Measurements from ENCODE around the gene OR4D2. TPM values are rescaled to one million over a fixed set of nuclear protein-coding genes. Genes with fewer than 3 reads are reported as not detected.

Gene OR4D2
- total RNA-seq: not detected

DNA sequence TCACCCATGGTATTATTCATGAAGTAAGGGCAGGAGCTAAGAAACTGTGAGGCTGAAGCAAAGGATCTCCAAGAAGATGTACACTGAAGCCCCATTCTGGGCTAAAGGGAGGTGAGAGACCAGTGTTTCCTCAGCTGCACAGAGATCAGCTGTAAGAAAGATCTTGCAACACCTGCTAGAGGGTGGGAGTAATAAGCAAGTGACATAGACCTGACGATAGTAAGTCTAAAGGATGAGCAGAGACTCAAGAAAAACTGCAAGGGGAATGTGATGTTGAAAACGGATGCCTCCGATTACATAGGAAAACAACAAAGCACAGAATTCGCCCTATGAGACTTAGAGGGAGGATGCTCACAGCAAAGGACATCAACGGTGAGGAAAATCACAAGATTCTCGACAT, at the start of gene OR4D2:
Gene OR4D2 (plus strand): TSS at position 301 of the 400 bp plus-strand sequence. CDS start 2,674 bp downstream, outside the sequence.
- H3K9me3 ChIP-seq: peaks cover 0 to 6% of the 10 kb centered on the region in 2 donors
- peaks cover 0 to 25% of the 10 kb centered on the region in 2 donors for H3K27me3 ChIP-seq
- no peaks in the 10 kb centered on the region for H3K4me1 ChIP-seq
- intact Hi-C loops (cut with DNase I; ENCODE audit: low total_unique reads): no loop called here
- DNase-seq (ENCODE audit: low spot score in 2 of 2): no peak
- no peak within 1 kb of the TSS for H3K27ac ChIP-seq
- TF ChIP-seq POLR2AphosphoS5 (IDR thresholded peaks at IDR 0.05) (no peak), POLR2A (IDR thresholded peaks at IDR 0.05) (no peak)
- TF ChIP-seq, protein P1, sequence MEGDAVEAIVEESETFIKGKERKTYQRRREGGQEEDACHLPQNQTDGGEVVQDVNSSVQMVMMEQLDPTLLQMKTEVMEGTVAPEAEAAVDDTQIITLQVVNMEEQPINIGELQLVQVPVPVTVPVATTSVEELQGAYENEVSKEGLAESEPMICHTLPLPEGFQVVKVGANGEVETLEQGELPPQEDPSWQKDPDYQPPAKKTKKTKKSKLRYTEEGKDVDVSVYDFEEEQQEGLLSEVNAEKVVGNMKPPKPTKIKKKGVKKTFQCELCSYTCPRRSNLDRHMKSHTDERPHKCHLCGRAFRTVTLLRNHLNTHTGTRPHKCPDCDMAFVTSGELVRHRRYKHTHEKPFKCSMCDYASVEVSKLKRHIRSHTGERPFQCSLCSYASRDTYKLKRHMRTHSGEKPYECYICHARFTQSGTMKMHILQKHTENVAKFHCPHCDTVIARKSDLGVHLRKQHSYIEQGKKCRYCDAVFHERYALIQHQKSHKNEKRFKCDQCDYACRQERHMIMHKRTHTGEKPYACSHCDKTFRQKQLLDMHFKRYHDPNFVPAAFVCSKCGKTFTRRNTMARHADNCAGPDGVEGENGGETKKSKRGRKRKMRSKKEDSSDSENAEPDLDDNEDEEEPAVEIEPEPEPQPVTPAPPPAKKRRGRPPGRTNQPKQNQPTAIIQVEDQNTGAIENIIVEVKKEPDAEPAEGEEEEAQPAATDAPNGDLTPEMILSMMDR (IDR thresholded peaks at IDR 0.05): no peak
- H3K4me3 ChIP-seq: no peak within 1 kb of the TSS
- no peaks in the 10 kb centered on the region for H3K36me3 ChIP-seq

DNA sequence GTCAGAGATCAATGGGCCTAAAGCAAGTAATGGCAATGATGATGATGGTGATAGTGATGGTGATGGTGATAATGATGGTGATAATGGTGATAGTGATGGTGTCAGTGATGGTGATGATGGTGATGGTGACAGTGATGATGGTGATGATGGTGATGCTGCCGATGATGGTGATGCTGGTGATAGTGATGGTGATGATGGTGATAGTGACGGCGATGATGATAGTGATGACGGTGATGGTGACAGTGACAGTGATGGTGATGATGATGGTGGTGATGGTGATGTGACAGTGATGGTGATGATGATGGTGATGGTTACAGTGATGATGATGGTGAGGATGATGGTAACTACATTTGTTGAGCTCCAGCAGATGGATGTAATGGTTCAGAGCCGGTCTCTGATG, 49.4 kb upstream of the OR4D2 start:
- Histone ChIP-seq H3K36me3 (no peaks in the 10 kb centered on the region), H3K4me3 (no peak overlapping the region), H3K27me3 (no peaks in the 10 kb centered on the region), H3K9me3 (no peaks in the 10 kb centered on the region), H3K27ac (no peak overlapping the region), H3K4me1 (no peaks in the 10 kb centered on the region)
- DNase-seq (ENCODE audit: low spot score in 2 of 2): no peak
- intact Hi-C loops (cut with DNase I; ENCODE audit: low total_unique reads): loop anchor here (10.0 kb wide), 2 partner anchors 123 to 283 kb away; no protein-coding TSS in a partner anchor
- TF ChIP-seq POLR2AphosphoS5 (IDR thresholded peaks at IDR 0.05): no peak
- TF ChIP-seq, protein P1 (IDR thresholded peaks at IDR 0.05): no peak
- TF ChIP-seq POLR2A (IDR thresholded peaks at IDR 0.05): no peak

DNA sequence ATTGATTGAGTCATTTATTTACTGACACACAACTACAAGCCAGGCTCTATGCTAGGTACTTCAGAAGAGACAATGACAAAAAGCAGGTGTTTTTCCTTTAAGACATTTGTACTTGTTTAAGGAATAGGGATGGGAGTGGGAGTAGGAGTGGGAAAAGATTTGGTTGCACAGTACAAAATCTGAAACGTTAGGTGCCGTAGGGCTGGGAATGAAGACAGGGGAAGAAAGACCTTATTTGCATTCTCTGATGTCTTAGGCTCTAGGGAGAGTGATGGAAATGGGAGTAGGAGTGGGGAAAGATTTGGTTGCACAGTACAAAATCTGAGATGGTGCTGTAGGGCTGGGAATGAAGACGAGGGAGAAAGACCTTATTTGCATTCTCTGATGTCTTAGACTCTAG, 47.3 kb upstream of the OR4D2 start:
- Histone ChIP-seq H3K4me1 (no peaks in the 10 kb centered on the region), H3K27ac (no peak overlapping the region), H3K36me3 (no peaks in the 10 kb centered on the region), H3K4me3 (no peak overlapping the region), H3K27me3 (no peaks in the 10 kb centered on the region), H3K9me3 (no peaks in the 10 kb centered on the region)
- TF ChIP-seq, protein P1 (IDR thresholded peaks at IDR 0.05): no peak
- TF ChIP-seq POLR2A (IDR thresholded peaks at IDR 0.05): no peak
- no peak for TF ChIP-seq POLR2AphosphoS5 (IDR thresholded peaks at IDR 0.05)
- intact Hi-C loops (cut with DNase I; ENCODE audit: low total_unique reads): loop anchor here (10.0 kb wide), 2 partner anchors 125 to 285 kb away; no protein-coding TSS in a partner anchor
- no peak for DNase-seq (ENCODE audit: low spot score in 2 of 2)

DNA sequence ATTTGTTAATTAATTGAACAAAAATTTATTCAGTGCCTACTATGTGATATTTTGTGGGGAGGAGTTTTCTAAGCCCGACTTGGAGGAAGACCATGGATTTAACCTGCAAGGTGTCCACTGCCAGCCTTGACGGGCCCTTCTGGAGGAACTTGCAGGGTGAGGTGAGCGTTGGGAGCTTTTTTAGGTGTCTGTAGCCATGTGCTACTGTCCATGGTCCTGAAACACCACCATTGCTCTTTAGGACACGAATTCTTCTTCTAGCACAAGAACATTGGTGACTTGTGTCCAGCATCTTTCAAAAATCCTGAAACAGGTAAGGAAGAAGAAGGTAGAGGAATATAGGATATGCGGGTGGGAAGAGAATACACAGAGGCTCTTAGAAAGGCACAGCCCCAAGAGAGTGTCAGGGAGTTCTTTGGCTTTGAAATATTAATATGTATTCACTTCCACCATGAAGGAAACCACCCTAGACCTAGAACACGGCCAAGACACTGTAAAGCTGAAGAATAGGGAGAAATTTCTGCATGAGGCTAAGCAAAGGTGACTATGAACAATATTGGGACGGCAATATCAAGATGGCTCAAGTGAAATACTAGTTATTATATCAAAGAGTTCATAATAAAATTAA, 46.5 kb upstream of the OR4D2 start:
- no peaks in the 10 kb centered on the region for H3K27me3 ChIP-seq
- intact Hi-C loops (cut with DNase I; ENCODE audit: low total_unique reads): no loop called here
- no peak overlapping the region for H3K4me3 ChIP-seq
- DNase-seq (ENCODE audit: low spot score in 2 of 2): no peak
- TF ChIP-seq POLR2A (IDR thresholded peaks at IDR 0.05) (no peak), POLR2AphosphoS5 (IDR thresholded peaks at IDR 0.05) (no peak)
- TF ChIP-seq, protein P1 (IDR thresholded peaks at IDR 0.05): no peak
- no peak overlapping the region for H3K27ac ChIP-seq
- H3K4me1 ChIP-seq: no peaks in the 10 kb centered on the region
- H3K9me3 ChIP-seq: no peaks in the 10 kb centered on the region
- no peaks in the 10 kb centered on the region for H3K36me3 ChIP-seq

DNA sequence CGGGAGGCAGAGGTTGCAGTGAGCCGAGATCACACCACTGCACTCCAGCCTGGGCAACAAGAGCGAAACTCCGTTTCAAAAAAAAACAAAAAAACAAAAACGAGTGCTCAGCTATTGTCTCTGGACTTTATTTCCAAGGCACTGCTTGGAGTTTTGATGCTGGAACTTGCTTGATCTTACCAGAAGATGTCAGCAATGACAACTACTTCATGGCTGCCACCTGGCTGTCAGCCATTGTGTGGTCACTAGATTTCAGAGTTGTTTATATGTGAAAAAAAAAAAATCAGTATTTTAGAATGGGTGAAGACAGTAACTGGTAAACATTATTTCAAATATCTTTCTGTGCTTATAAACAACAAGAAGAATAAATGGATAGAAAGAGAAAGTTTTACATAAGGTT, 44.9 kb upstream of the OR4D2 start:
- TF ChIP-seq POLR2AphosphoS5 (IDR thresholded peaks at IDR 0.05) (no peak), POLR2A (IDR thresholded peaks at IDR 0.05) (no peak)
- TF ChIP-seq, protein P1 (IDR thresholded peaks at IDR 0.05): no peak
- intact Hi-C loops (cut with DNase I; ENCODE audit: low total_unique reads): no loop called here
- Histone ChIP-seq H3K4me3 (no peak overlapping the region), H3K27me3 (no peaks in the 10 kb centered on the region), H3K9me3 (no peaks in the 10 kb centered on the region), H3K27ac (no peak overlapping the region), H3K4me1 (no peaks in the 10 kb centered on the region), H3K36me3 (no peaks in the 10 kb centered on the region)
- DNase-seq (ENCODE audit: low spot score in 2 of 2): no peak
